HUDEP-2 (cell line): ENCODE results near the gene USP30.
"Not testable (repeated sequence)": the region's sequence is repeated elsewhere in the genome, so short reads cannot be mapped to it uniquely, and the experiment has no call there.

Source experiments
- DNase-seq, 76 experiments: peaks; one replicate each; lab custom pipeline; 2025; ENCODE audit not compliant: unreplicated experiment in 76 of 76; lab: John Stamatoyannopoulos, UW

Gene USP30

GRCh38 chr12:109052414-109053323, at the start of gene USP30:
Gene USP30, plus strand, starts transcription at chr12:109052576. Its CDS starts 103 bp downstream, at chr12:109052679.
- DNase-seq, result peak in 74 of 76 experiments; percentile 8 to 89 (median 65)

GRCh38 chr12:109004017-109004416, 48.4 kb upstream of the USP30 start:
- no peak for DNase-seq

- no peak for DNase-seq
These were observed 42.6 kb upstream of the USP30 start for GRCh38 chr12:109009766-109010165.

- DNase-seq, result no peak
These were observed 42.1 kb upstream of the USP30 start for GRCh38 chr12:109010259-109010658.

- DNase-seq, result no peak
These were observed 37.2 kb upstream of the USP30 start for GRCh38 chr12:109014984-109015765.

- DNase-seq, result peak in 6 of 76 experiments; percentile 3 to 35 (median 12)
These were observed 36.4 kb upstream of the USP30 start for GRCh38 chr12:109016016-109016415.

GRCh38 chr12:109016978-109017377, 35.4 kb upstream of the USP30 start:
- DNase-seq, result no peak

- no peak for DNase-seq
These were observed 34.1 kb upstream of the USP30 start for GRCh38 chr12:109018296-109018695.

- no peak for DNase-seq
These were observed 32.1 kb upstream of the USP30 start for GRCh38 chr12:109020146-109020795.

GRCh38 chr12:109020796-109021380, 31.5 kb upstream of the USP30 start, which contains the start of gene SVOP:
Gene SVOP, minus strand, starts transcription at chr12:109021068. Its CDS starts 200 bp downstream, at chr12:109020868.
- DNase-seq, result peak in 43 of 76 experiments; percentile 5 to 55 (median 24)

- DNase-seq, result no peak
These were observed 24.6 kb upstream of the USP30 start for GRCh38 chr12:109027767-109028166.

GRCh38 chr12:109028624-109029023, 23.8 kb upstream of the USP30 start:
- not testable (repeated sequence) for DNase-seq

- peak in 6 of 76 experiments; percentile 5 to 35 (median 14) for DNase-seq
These were observed 23.0 kb upstream of the USP30 start for GRCh38 chr12:109029411-109029810.

GRCh38 chr12:109033239-109034196, 18.9 kb upstream of the USP30 start:
- DNase-seq, result no peak

- no peak for DNase-seq
These were observed 15.4 kb upstream of the USP30 start for GRCh38 chr12:109036975-109037374.

- no peak for DNase-seq
These were observed 8.1 kb upstream of the USP30 start for GRCh38 chr12:109044241-109044640.

GRCh38 chr12:109047081-109047805, 5.1 kb upstream of the USP30 start:
- no peak for DNase-seq

GRCh38 chr12:109048706-109049105, 3.7 kb upstream of the USP30 start:
- not testable (repeated sequence) for DNase-seq

GRCh38 chr12:109049794-109050193, 2.6 kb upstream of the USP30 start:
- DNase-seq, result not testable (repeated sequence)
